Esophagus muscularis mucosa (tissue), 4 donors: ENCODE results near the gene USP34.

Source experiments
- EP300 ChIP-seq: sonication (generic); formaldehyde crosslinking; IDR thresholded peaks from one replicate; pipeline ENCODE4 v1.6.1; 2017; ENCODE audit warnings: antibody characterized with exemption
- POLR2A ChIP-seq: fragments of 450-650 bp; IDR thresholded peaks from one replicate; pipeline ENCODE4 v1.6.1; 2017; ENCODE audit warnings: antibody characterized with exemption, moderate library complexity, mild to moderate bottlenecking, low read depth
- POLR2AphosphoS5 ChIP-seq, 2 donors: sonication (generic); formaldehyde crosslinking; IDR thresholded peaks; one replicate each; pipeline ENCODE4 v1.6.1; 2017; ENCODE audit warnings: antibody characterized with exemption in 2 of 2
- TF ChIP-seq, protein P1 (sequence below), 3 experiments: fragments of 200-600 bp in 2 of 3; fragments of 450-650 bp in 1 of 3; sonication (generic) in 2 of 3; IDR thresholded peaks; one replicate each; pipeline ENCODE4 v1.5.1; 2017 to 2019; ENCODE audit warnings: antibody characterized with exemption in 3 of 3, mild to moderate bottlenecking in 2 of 3, moderate library complexity in 1 of 3

DNA sequence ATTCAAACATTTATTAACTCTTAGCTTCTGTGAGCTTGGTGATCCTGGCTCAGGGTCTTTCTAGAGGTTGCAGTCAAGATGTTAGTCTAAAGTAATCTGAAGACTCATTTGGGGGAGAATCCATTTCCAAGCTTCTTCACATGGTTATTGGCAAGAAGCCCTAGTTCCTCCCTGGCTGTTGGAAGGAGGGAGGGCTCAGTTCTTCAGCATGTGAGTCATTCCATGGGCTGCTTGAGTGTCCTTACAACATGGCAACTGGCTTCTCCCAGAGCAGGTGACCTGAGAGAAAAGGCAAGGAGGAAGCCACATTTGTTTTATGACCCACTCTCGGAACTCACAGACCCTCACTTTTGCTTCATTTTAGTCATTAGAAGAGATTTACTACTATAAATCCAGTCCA is 319.5 kb downstream of the USP34 start:
- TF ChIP-seq, protein P1, sequence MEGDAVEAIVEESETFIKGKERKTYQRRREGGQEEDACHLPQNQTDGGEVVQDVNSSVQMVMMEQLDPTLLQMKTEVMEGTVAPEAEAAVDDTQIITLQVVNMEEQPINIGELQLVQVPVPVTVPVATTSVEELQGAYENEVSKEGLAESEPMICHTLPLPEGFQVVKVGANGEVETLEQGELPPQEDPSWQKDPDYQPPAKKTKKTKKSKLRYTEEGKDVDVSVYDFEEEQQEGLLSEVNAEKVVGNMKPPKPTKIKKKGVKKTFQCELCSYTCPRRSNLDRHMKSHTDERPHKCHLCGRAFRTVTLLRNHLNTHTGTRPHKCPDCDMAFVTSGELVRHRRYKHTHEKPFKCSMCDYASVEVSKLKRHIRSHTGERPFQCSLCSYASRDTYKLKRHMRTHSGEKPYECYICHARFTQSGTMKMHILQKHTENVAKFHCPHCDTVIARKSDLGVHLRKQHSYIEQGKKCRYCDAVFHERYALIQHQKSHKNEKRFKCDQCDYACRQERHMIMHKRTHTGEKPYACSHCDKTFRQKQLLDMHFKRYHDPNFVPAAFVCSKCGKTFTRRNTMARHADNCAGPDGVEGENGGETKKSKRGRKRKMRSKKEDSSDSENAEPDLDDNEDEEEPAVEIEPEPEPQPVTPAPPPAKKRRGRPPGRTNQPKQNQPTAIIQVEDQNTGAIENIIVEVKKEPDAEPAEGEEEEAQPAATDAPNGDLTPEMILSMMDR (IDR thresholded peaks at IDR 0.05): no peak
- TF ChIP-seq EP300 (no peak), POLR2A (no peak), POLR2AphosphoS5 (IDR thresholded peaks at IDR 0.05) (no peak)
